ENCODE results near the gene ZNF280B. TPM values are rescaled to one million over a fixed set of nuclear protein-coding genes. Genes with fewer than 3 reads are reported as not detected.

The ZNF280B gene
- total and polyA plus RNA-seq, 2 of the 13 experiments (the other 11 are each of a cell fraction or from before 2014, with no cell fraction given) = 3.7 to 3.9 TPM

- no peak for TF ChIP-seq ZBTB2 (CRISPR knock-in tag; IDR thresholded peaks at IDR 0.05; ENCODE audit: low read depth)
Measured at GRCh38 chr22:22485524-22485923, 23.0 kb downstream of the ZNF280B start (continued).

- FAIRE-seq (no peak), DNase-seq (ENCODE audit: low spot score) (no peak), ATAC-seq (no peak)
- Histone ChIP-seq H3K9me3 (ENCODE audit: low read length) (no peaks in the 10 kb centered on the region), H3K4me1 (ENCODE audit: insufficient read depth, low read length) (peaks cover 20% of the 10 kb centered on the region), H3K27ac (ENCODE audit: extremely low read length, insufficient read depth, low read length) (no peak overlapping the region), H3K4me2 (ENCODE audit: low read depth, low read length) (no peak overlapping the region), H3K4me3 (replicated peaks in 1 of 3; ENCODE audit: insufficient read depth in 1 of 3, low read depth in 2 of 3, low read length in 3 of 3) (no peak overlapping the region), H3K79me2 (ENCODE audit: insufficient read depth, low read length) (no peaks in the 10 kb centered on the region), H4K20me1 (ENCODE audit: insufficient read depth, low read length) (no peaks in the 10 kb centered on the region), H3K9ac (ENCODE audit: insufficient read depth, low read depth, low read length) (no peak overlapping the region), H2AFZ (ENCODE audit: low read length) (no peak overlapping the region), H3K36me3 (replicated peaks in 1 of 2; ENCODE audit: control insufficient read depth in 1 of 2, insufficient read depth in 2 of 2, low read length in 2 of 2) (peaks cover 1 to 32% of the 10 kb centered on the region in 2 experiments; a peak in 2 of 5 replicates), H3K27me3 (ENCODE audit: control insufficient read depth in 1 of 2, insufficient read depth in 2 of 2, low read length in 2 of 2) (no peaks in the 10 kb centered on the region)
- POLR2A ChIA-PET = no interaction called here
- TF ChIP-seq ZNF569 (CRISPR knock-in tag; IDR thresholded peaks at IDR 0.05; ENCODE audit: borderline replicate concordance) (no peak), RCOR2 (CRISPR knock-in tag; IDR thresholded peaks at IDR 0.05) (no peak)
- intact Hi-C loops (cut with micrococcal nuclease; ENCODE audit: unreplicated experiment) = no loop called here
- CTCF ChIA-PET (ENCODE audit: low intra/inter-chr PET ratio, low total read pairs) = no interaction called here
- 94% methylated on average over 11 of the region's 11 CpGs for WGBS (ENCODE audit: low lambda C conversion rate)
- BruUV-seq (replicated peaks) = no TSS peak
- in situ Hi-C loops (cut with HindIII; ENCODE audit: extremely low pct_ligation_motif_present, low pct_unique_long_range_greater_than_20kb) = no loop called here
Measured at GRCh38 chr22:22484023-22484422, 24.5 kb downstream of the ZNF280B start.

- no TSS peak for BruUV-seq (replicated peaks)
- no peak for TF ChIP-seq RNF219 (CRISPR knock-in tag; IDR thresholded peaks at IDR 0.05)
- TF ChIP-seq SOX5 (CRISPR knock-in tag; IDR thresholded peaks at IDR 0.05; ENCODE audit: borderline replicate concordance) = peak; percentile 35; the same call in 1 of the 2 replicates
- no peak for TF ChIP-seq MIER3 (CRISPR knock-in tag; IDR thresholded peaks at IDR 0.05; ENCODE audit: borderline replicate concordance)
- TF ChIP-seq FOXP4 (CRISPR knock-in tag; IDR thresholded peaks at IDR 0.05) = peak; percentile 77
- no peak for TF ChIP-seq ONECUT2 (CRISPR knock-in tag; IDR thresholded peaks at IDR 0.05)
Measured at GRCh38 chr22:22480940-22481339, 27.6 kb downstream of the ZNF280B start.

More at GRCh38 chr22:22480940-22481339, 27.6 kb downstream of the ZNF280B start:
- Histone ChIP-seq H2AFZ (ENCODE audit: low read length) (no peak overlapping the region), H3K4me3 (replicated peaks in 1 of 3; ENCODE audit: insufficient read depth in 1 of 3, low read depth in 2 of 3, low read length in 3 of 3) (0 out of 6 replicates have a peak overlapping the region, but pooled peaks of 1 of the 3 experiments have one; percentile 12), H3K9me3 (ENCODE audit: low read length) (no peaks in the 10 kb centered on the region), H3K9ac (ENCODE audit: insufficient read depth, low read depth, low read length) (no peak overlapping the region), H4K20me1 (ENCODE audit: insufficient read depth, low read length) (no peaks in the 10 kb centered on the region), H3K36me3 (replicated peaks in 1 of 2; ENCODE audit: control insufficient read depth in 1 of 2, insufficient read depth in 2 of 2, low read length in 2 of 2) (peaks cover 0 to 4% of the 10 kb centered on the region in 2 experiments; a peak in 1 of 5 replicates), H3K79me2 (ENCODE audit: insufficient read depth, low read length) (no peaks in the 10 kb centered on the region), H3K27me3 (ENCODE audit: control insufficient read depth in 1 of 2, insufficient read depth in 2 of 2, low read length in 2 of 2) (no peaks in the 10 kb centered on the region), H3K27ac (ENCODE audit: extremely low read length, insufficient read depth, low read length) (no peak overlapping the region), H3K4me2 (ENCODE audit: low read depth, low read length) (peak overlapping the region; percentile 65), H3K4me1 (ENCODE audit: insufficient read depth, low read length) (peaks cover 20% of the 10 kb centered on the region)
- CTCF ChIA-PET (ENCODE audit: low intra/inter-chr PET ratio, low total read pairs) = no interaction called here
- FAIRE-seq = peak; percentile 84
- in situ Hi-C loops (cut with HindIII; ENCODE audit: extremely low pct_ligation_motif_present, low pct_unique_long_range_greater_than_20kb) (no loop called here), intact Hi-C loops (cut with micrococcal nuclease; ENCODE audit: unreplicated experiment) (no loop called here)
- peak; percentile 98 for ATAC-seq
- POLR2A ChIA-PET = interaction anchor here (1.5 kb wide), 1 partner anchor 28 kb away, joined by 3 read pairs; the partner anchor contains the start of gene ZNF280B
- WGBS (ENCODE audit: low lambda C conversion rate) = 0% methylated on average over 2 of the region's 2 CpGs
- peak; percentile 65 for DNase-seq (ENCODE audit: low spot score)

Measured in HepG2 (cell line).